ENCODE results near the gene GLUD2. TPM values are rescaled to one million over a fixed set of nuclear protein-coding genes. Genes with fewer than 3 reads are reported as not detected.

GLUD2 gene
- 0.72 and 0.85 TPM in 2 replicates for total RNA-seq

DNA sequence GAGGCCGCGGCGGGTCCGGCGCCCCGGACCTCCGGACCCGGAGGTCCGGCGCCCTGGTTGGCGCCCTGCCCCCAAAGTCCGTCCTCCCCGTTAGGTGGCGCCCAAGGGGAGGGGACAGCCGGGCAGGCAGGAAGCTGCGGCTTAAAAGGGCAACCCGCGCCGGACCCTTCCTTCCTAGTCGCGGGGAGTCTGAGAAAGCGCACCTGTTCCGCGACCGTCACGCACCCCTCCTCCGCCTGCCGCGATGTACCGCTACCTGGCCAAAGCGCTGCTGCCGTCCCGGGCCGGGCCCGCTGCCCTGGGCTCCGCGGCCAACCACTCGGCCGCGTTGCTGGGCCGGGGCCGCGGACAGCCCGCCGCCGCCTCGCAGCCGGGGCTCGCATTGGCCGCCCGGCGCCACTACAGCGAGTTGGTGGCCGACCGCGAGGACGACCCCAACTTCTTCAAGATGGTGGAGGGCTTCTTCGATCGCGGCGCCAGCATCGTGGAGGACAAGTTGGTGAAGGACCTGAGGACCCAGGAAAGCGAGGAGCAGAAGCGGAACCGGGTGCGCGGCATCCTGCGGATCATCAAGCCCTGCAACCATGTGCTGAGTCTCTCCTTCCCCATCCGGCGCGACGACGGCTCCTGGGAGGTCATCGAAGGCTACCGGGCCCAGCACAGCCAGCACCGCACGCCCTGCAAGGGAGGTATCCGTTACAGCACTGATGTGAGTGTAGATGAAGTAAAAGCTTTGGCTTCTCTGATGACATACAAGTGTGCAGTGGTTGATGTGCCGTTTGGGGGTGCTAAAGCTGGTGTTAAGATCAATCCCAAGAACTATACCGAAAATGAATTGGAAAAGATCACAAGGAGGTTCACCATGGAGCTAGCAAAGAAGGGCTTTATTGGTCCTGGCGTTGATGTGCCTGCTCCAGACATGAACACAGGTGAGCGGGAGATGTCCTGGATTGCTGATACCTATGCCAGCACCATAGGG is at the start of gene GLUD2:
Gene GLUD2 (plus strand): TSS at position 170 of the 979 bp plus-strand sequence. CDS start 75 bp downstream, at position 245.

Other genes with a start within 250 kb of the GLUD2 start
- gene CT47B1, start 171.7 kb upstream of the GLUD2 start, total RNA-seq, result not detected in 2 replicates
- not detected in 2 replicates for gene CT47A11, start 110.5 kb upstream of the GLUD2 start, total RNA-seq
- gene CT47A10, start 105.6 kb upstream of the GLUD2 start, total RNA-seq, result not detected in 2 replicates
- gene CT47A9, start 100.7 kb upstream of the GLUD2 start, total RNA-seq, result not detected in 2 replicates
- not detected in 2 replicates for gene CT47A8, start 95.9 kb upstream of the GLUD2 start, total RNA-seq
- not detected in 2 replicates for gene CT47A7, start 91.0 kb upstream of the GLUD2 start, total RNA-seq
- not detected in 2 replicates for gene CT47A6, start 86.1 kb upstream of the GLUD2 start, total RNA-seq
- not detected in 2 replicates for gene CT47A5, start 81.3 kb upstream of the GLUD2 start, total RNA-seq
- gene CT47A4, start 76.4 kb upstream of the GLUD2 start, total RNA-seq, result not detected in 2 replicates
- not detected in 2 replicates for gene CT47A3, start 71.5 kb upstream of the GLUD2 start, total RNA-seq
- not detected in 2 replicates for gene CT47A2, start 66.7 kb upstream of the GLUD2 start, total RNA-seq
- not detected in 2 replicates for gene CT47A1, start 61.9 kb upstream of the GLUD2 start, total RNA-seq